ENCODE measurements around the gene TRAPPC11. TPM values are rescaled to one million over a fixed set of nuclear protein-coding genes. Genes with fewer than 3 reads are reported as not detected.

Gene TRAPPC11
- total and polyA plus RNA-seq, 2 of the 13 experiments (the other 11 are each of a cell fraction or from before 2014, with no cell fraction given), result 18.0 to 23.2 TPM

DNA sequence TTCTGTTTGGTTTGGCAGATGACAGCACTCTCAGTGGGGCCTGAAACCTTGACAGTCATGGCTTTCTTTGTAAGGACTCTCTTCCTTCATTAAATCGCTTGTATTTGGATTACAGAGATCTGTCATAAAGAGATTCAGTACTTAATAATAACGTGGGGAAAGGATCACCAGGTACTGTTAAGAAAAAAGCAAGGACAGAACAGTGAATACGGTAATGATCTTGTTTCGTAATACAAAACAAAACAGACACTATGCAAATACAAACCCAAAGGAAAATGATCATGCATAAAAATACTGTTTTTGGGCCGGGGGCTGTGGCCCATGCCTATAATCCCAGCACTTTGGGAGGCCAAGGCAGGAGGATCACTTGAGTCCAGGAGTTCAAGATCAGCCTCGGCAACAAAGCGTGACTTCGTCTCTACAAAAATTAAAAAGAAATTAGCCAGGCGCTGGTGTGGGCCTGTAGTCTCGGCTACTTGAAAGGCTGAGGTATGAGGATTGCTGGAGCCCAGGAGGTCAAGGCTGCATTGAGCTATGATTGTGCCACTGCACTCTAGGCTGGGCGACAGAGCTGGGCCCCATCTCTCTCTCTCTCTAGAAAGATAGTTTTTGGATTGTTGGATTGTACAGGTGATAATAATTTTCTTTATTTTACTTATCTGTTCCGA, 64.6 kb downstream of the TRAPPC11 start (continued):
- TF ChIP-seq, protein P1, sequence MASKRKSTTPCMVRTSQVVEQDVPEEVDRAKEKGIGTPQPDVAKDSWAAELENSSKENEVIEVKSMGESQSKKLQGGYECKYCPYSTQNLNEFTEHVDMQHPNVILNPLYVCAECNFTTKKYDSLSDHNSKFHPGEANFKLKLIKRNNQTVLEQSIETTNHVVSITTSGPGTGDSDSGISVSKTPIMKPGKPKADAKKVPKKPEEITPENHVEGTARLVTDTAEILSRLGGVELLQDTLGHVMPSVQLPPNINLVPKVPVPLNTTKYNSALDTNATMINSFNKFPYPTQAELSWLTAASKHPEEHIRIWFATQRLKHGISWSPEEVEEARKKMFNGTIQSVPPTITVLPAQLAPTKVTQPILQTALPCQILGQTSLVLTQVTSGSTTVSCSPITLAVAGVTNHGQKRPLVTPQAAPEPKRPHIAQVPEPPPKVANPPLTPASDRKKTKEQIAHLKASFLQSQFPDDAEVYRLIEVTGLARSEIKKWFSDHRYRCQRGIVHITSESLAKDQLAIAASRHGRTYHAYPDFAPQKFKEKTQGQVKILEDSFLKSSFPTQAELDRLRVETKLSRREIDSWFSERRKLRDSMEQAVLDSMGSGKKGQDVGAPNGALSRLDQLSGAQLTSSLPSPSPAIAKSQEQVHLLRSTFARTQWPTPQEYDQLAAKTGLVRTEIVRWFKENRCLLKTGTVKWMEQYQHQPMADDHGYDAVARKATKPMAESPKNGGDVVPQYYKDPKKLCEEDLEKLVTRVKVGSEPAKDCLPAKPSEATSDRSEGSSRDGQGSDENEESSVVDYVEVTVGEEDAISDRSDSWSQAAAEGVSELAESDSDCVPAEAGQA (IDR thresholded peaks at IDR 0.05; ENCODE audit: low read depth), result no peak
- TF ChIP-seq, protein P1 (CRISPR knock-in tag; IDR thresholded peaks at IDR 0.05; ENCODE audit: borderline replicate concordance), result no peak
- TF ChIP-seq ELF3 (CRISPR knock-in tag; IDR thresholded peaks at IDR 0.05) (no peak), ZNF451 (CRISPR knock-in tag; IDR thresholded peaks at IDR 0.05) (no peak), ZNF746 (CRISPR knock-in tag; IDR thresholded peaks at IDR 0.05) (no peak), ZMYM3 (CRISPR knock-in tag; IDR thresholded peaks at IDR 0.05) (no peak; the same call in 1 of the 2 replicates), REL (CRISPR knock-in tag; conservative IDR thresholded peaks at IDR 0.05) (no peak), ZFY (CRISPR knock-in tag; IDR thresholded peaks at IDR 0.05) (peak; percentile 33; the same call in 1 of the 2 replicates), SMARCE1 (IDR thresholded peaks at IDR 0.05; ENCODE audit: borderline replicate concordance) (no peak), NFYB (CRISPR knock-in tag; IDR thresholded peaks at IDR 0.05) (no peak), MAFF (IDR thresholded peaks at IDR 0.05; ENCODE audit: low read depth, low read length) (no peak), SYNCRIP (IDR thresholded peaks at IDR 0.05; ENCODE audit: insufficient read depth, low read depth, low read length) (no peak), ZNF44 (CRISPR knock-in tag; IDR thresholded peaks at IDR 0.05) (no peak)
- TF ChIP-seq, protein P2, sequence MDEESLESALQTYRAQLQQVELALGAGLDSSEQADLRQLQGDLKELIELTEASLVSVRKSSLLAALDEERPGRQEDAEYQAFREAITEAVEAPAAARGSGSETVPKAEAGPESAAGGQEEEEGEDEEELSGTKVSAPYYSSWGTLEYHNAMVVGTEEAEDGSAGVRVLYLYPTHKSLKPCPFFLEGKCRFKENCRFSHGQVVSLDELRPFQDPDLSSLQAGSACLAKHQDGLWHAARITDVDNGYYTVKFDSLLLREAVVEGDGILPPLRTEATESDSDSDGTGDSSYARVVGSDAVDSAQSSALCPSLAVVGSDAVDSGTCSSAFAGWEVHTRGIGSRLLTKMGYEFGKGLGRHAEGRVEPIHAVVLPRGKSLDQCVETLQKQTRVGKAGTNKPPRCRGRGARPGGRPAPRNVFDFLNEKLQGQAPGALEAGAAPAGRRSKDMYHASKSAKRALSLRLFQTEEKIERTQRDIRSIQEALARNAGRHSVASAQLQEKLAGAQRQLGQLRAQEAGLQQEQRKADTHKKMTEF (CRISPR knock-in tag; IDR thresholded peaks at IDR 0.05), result peak; percentile 28; the same call in 1 of the 2 replicates
- TF ChIP-seq, protein P3, sequence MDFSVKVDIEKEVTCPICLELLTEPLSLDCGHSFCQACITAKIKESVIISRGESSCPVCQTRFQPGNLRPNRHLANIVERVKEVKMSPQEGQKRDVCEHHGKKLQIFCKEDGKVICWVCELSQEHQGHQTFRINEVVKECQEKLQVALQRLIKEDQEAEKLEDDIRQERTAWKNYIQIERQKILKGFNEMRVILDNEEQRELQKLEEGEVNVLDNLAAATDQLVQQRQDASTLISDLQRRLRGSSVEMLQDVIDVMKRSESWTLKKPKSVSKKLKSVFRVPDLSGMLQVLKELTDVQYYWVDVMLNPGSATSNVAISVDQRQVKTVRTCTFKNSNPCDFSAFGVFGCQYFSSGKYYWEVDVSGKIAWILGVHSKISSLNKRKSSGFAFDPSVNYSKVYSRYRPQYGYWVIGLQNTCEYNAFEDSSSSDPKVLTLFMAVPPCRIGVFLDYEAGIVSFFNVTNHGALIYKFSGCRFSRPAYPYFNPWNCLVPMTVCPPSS (IDR thresholded peaks at IDR 0.05), result no peak
- TF ChIP-seq, protein P4, sequence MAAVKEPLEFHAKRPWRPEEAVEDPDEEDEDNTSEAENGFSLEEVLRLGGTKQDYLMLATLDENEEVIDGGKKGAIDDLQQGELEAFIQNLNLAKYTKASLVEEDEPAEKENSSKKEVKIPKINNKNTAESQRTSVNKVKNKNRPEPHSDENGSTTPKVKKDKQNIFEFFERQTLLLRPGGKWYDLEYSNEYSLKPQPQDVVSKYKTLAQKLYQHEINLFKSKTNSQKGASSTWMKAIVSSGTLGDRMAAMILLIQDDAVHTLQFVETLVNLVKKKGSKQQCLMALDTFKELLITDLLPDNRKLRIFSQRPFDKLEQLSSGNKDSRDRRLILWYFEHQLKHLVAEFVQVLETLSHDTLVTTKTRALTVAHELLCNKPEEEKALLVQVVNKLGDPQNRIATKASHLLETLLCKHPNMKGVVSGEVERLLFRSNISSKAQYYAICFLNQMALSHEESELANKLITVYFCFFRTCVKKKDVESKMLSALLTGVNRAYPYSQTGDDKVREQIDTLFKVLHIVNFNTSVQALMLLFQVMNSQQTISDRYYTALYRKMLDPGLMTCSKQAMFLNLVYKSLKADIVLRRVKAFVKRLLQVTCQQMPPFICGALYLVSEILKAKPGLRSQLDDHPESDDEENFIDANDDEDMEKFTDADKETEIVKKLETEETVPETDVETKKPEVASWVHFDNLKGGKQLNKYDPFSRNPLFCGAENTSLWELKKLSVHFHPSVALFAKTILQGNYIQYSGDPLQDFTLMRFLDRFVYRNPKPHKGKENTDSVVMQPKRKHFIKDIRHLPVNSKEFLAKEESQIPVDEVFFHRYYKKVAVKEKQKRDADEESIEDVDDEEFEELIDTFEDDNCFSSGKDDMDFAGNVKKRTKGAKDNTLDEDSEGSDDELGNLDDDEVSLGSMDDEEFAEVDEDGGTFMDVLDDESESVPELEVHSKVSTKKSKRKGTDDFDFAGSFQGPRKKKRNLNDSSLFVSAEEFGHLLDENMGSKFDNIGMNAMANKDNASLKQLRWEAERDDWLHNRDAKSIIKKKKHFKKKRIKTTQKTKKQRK (IDR thresholded peaks at IDR 0.05; ENCODE audit: low read length), result no peak
- TF ChIP-seq, protein P5, sequence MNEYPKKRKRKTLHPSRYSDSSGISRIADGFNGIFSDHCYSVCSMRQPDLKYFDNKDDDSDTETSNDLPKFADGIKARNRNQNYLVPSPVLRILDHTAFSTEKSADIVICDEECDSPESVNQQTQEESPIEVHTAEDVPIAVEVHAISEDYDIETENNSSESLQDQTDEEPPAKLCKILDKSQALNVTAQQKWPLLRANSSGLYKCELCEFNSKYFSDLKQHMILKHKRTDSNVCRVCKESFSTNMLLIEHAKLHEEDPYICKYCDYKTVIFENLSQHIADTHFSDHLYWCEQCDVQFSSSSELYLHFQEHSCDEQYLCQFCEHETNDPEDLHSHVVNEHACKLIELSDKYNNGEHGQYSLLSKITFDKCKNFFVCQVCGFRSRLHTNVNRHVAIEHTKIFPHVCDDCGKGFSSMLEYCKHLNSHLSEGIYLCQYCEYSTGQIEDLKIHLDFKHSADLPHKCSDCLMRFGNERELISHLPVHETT (CRISPR knock-in tag; conservative IDR thresholded peaks at IDR 0.05), result no peak
